Fibroblast of lung (primary cell): Measurements from ENCODE around the gene BBS9.

ENCODE experiments used
- EZH2 ChIP-seq: IDR thresholded peaks from 2 replicates; pipeline ENCODE4 v1.5.1; 2012; ENCODE audit warnings: low read length, control low read depth, mild to moderate bottlenecking; ENCODE audit errors: missing control alignments
- TF ChIP-seq, protein P1 (sequence below), 2 donors: IDR thresholded peaks in 1 of 2; conservative IDR thresholded peaks in 1 of 2; 1 replicate in 1 of 2; 2 replicates in 1 of 2; pipeline ENCODE4 v1.5.1; 2011 to 2012; ENCODE audit warnings: low read length in 2 of 2, control low read depth in 1 of 2, inconsistent platforms in 1 of 2, low read depth in 1 of 2, mild to moderate bottlenecking in 1 of 2

DNA sequence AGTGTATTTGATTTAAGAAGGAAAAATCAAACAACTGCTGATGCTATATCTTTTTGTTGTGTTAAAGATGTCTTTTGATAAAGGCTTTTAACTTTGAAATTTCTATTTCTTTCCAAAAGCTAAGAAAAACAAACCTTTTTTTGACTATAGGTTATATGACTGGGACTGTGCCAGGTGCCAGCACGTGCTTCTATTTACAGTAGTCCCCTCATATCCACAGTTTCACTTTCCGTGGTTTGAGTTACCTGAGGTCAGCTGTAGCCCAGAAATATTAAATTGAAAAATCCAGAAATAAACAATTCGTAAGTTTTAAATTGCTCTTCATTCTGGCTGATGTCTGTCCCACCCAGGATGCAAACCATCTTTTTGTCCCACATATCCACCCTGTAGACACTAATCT, 104.3 kb downstream of the BBS9 start:
- TF ChIP-seq, protein P1, sequence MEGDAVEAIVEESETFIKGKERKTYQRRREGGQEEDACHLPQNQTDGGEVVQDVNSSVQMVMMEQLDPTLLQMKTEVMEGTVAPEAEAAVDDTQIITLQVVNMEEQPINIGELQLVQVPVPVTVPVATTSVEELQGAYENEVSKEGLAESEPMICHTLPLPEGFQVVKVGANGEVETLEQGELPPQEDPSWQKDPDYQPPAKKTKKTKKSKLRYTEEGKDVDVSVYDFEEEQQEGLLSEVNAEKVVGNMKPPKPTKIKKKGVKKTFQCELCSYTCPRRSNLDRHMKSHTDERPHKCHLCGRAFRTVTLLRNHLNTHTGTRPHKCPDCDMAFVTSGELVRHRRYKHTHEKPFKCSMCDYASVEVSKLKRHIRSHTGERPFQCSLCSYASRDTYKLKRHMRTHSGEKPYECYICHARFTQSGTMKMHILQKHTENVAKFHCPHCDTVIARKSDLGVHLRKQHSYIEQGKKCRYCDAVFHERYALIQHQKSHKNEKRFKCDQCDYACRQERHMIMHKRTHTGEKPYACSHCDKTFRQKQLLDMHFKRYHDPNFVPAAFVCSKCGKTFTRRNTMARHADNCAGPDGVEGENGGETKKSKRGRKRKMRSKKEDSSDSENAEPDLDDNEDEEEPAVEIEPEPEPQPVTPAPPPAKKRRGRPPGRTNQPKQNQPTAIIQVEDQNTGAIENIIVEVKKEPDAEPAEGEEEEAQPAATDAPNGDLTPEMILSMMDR (conservative IDR thresholded peaks at IDR 0.05 in 1 of 2, IDR thresholded peaks at IDR 0.05 in 1 of 2; ENCODE audit: low read depth in 1 of 2, low read length in 2 of 2) = no peak
- TF ChIP-seq EZH2 = no peak
